ENCODE results near the gene CRABP1. TPM values are rescaled to one million over a fixed set of nuclear protein-coding genes. Genes with fewer than 3 reads are reported as not detected.

The CRABP1 gene
- not detected for total RNA-seq

DNA sequence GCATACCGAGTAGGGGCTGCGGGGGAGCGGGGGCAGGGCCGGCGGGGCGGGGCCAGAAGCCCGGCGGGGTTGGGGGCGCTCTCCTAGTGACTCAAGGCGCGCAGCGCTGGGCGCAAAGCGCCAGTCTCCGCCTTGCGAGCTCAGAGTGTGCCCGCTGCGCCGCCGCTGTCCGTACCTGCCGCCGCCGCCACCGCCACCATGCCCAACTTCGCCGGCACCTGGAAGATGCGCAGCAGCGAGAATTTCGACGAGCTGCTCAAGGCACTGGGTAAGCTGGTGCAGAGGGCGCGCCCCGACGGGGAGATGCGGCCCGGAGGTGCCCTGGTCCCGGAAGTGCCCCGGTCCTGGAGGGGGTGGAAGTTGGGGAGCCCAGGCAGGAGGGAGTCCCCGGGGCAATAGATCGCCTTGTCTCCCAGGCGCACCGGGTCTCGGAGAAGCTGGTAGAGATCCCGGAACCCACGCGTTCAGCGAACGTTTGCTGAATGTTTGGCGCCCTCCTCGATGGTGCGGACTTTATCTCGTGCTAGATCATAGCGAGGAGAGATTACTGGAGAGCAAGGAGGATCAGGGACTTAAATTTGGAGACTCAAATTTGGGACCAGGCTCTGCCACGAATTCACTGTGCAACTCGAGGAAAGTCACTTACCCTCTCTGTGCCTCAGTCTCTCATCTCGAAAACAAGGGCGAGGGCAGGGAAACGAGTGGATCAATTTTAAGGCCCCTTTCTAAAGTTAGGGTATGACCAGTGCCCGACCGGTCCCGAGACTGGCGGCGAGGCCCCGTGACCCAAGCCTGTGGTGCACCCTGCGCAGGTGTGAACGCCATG, at the start of gene CRABP1:
TSS of gene CRABP1 (plus strand) at position 123 of the 826 bp plus-strand sequence. CDS start at position 199, 76 bp downstream.
- peaks cover 43 to 53% (median 44%) of the 10 kb centered on the region in 3 donors for H3K27me3 ChIP-seq

GRCh38 chr15:78291052-78291451, 49.1 kb upstream of the CRABP1 start:
- no peak for DNase-seq
- peaks cover 0 to 8% of the 10 kb centered on the region in 2 donors for H3K4me1 ChIP-seq
- no peaks in the 10 kb centered on the region for H3K9me3 ChIP-seq
- no peak overlapping the region for H3K4me3 ChIP-seq
- no peaks in the 10 kb centered on the region for H3K27me3 ChIP-seq
- ATAC-seq, result no peak
- no peak overlapping the region for H3K27ac ChIP-seq
- intact Hi-C loops (cut with DNase I; ENCODE audit: low total_unique reads), result no loop called here
- H3K36me3 ChIP-seq, result peaks cover 0 to 58% of the 10 kb centered on the region in 2 donors
- TF ChIP-seq CTCF (IDR thresholded peaks at IDR 0.05 in 4 of 5, conservative IDR thresholded peaks at IDR 0.05 in 1 of 5) (no peak), POLR2A (IDR thresholded peaks at IDR 0.05) (no peak)
- in situ Hi-C loops (cut with MboI; ENCODE audit: low sequenced_read_pairs in 4 of 4), result no loop called here

More for the DNA sequence above, at the start of gene CRABP1:
- H3K4me3 ChIP-seq, result peak within 1 kb of the TSS in 1 of 4 donors; percentile 10
- no peaks in the 10 kb centered on the region for H3K9me3 ChIP-seq
- no peak within 1 kb of the TSS for H3K27ac ChIP-seq
- no peaks in the 10 kb centered on the region for H3K36me3 ChIP-seq
- intact Hi-C loops (cut with DNase I; ENCODE audit: low total_unique reads), result no loop called here
- no peak for TF ChIP-seq CTCF (IDR thresholded peaks at IDR 0.05 in 4 of 5, conservative IDR thresholded peaks at IDR 0.05 in 1 of 5)
- no peak for TF ChIP-seq POLR2A (IDR thresholded peaks at IDR 0.05)
- H3K4me1 ChIP-seq, result peaks cover 7 to 8% of the 10 kb centered on the region in 2 donors
- ATAC-seq (no peak), DNase-seq (no peak)
- in situ Hi-C loops (cut with MboI; ENCODE audit: low sequenced_read_pairs in 4 of 4), result no loop called here

- Histone ChIP-seq H3K4me3 (no peak overlapping the region), H3K36me3 (peaks cover 0 to 51% of the 10 kb centered on the region in 2 donors), H3K27me3 (no peaks in the 10 kb centered on the region), H3K4me1 (peaks cover 0 to 8% of the 10 kb centered on the region in 2 donors), H3K27ac (no peak overlapping the region), H3K9me3 (no peaks in the 10 kb centered on the region)
- intact Hi-C loops (cut with DNase I; ENCODE audit: low total_unique reads), result no loop called here
- TF ChIP-seq CTCF (IDR thresholded peaks at IDR 0.05 in 4 of 5, conservative IDR thresholded peaks at IDR 0.05 in 1 of 5), result no peak
- TF ChIP-seq POLR2A (IDR thresholded peaks at IDR 0.05), result no peak
- in situ Hi-C loops (cut with MboI; ENCODE audit: low sequenced_read_pairs in 4 of 4), result no loop called here
- no peak for ATAC-seq
- no peak for DNase-seq
These were observed 48.5 kb upstream of the CRABP1 start for GRCh38 chr15:78291698-78292097.

DNA sequence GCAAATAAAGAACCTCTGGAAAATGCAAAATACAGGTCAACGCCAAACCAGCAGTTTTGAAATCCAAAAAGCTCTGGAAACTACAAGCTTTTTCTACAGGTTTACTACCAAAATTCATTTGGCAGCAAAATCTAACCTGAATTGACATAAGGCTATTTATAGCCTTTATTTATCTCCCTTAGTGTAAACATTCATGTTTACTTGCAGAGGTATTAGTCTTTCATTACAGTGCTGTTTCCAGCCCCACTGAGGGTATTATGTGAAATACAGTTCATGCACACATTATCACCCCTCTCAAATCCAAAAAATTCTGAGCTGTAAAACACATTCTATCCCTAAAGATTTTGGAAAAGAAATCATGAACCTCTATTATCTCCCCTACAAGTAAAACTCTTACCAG, 47.9 kb upstream of the CRABP1 start:
- ATAC-seq, result no peak
- DNase-seq, result no peak
- in situ Hi-C loops (cut with MboI; ENCODE audit: low sequenced_read_pairs in 4 of 4) (no loop called here), intact Hi-C loops (cut with DNase I; ENCODE audit: low total_unique reads) (no loop called here)
- no peaks in the 10 kb centered on the region for H3K9me3 ChIP-seq
- H3K4me3 ChIP-seq, result no peak overlapping the region
- H3K36me3 ChIP-seq, result peaks cover 0 to 46% of the 10 kb centered on the region in 2 donors
- peaks cover 0 to 8% of the 10 kb centered on the region in 2 donors for H3K4me1 ChIP-seq
- no peaks in the 10 kb centered on the region for H3K27me3 ChIP-seq
- H3K27ac ChIP-seq, result no peak overlapping the region
- TF ChIP-seq POLR2A (IDR thresholded peaks at IDR 0.05) (no peak), CTCF (IDR thresholded peaks at IDR 0.05 in 4 of 5, conservative IDR thresholded peaks at IDR 0.05 in 1 of 5) (no peak)

All from gastrocnemius medialis (tissue), 4 donors.